SK-N-SH (cell line): ENCODE results near the gene ULK3. TPM values are rescaled to one million over a fixed set of nuclear protein-coding genes. Genes with fewer than 3 reads are reported as not detected.

ENCODE experiments used
- CTCF ChIA-PET: fragments of 300-600, 350-600 bp; formaldehyde crosslinking; extraction: SDS; loops from one replicate; lab custom pipeline; 2021; lab: Yijun Ruan, JAX
- POLR2A ChIA-PET: fragments of 350-600 bp; sonication (Branson Sonifier 250); formaldehyde crosslinking; extraction: SDS; loops from one replicate; lab custom pipeline; 2020; ENCODE audit warnings: antibody characterized with exemption, inconsistent platforms; lab: Yijun Ruan, JAX
- DNase-seq: peaks from one replicate; pipeline ENCODE4 v3.0.0; 2012
- H2AFZ ChIP-seq: fragments of 200-600 bp; sonication (generic); 2 replicates; pipeline ENCODE4 v1.8.1; 2016; ENCODE audit warnings: antibody characterized with exemption, mild to moderate bottlenecking, low read depth
- H3F3A ChIP-seq: fragments of 200-600 bp; sonication (generic); replicated peaks from 2 replicates; pipeline ENCODE3; 2016; ENCODE audit warnings: antibody characterized with exemption, mild to moderate bottlenecking; ENCODE audit not compliant: insufficient read depth
- H3K27ac ChIP-seq, 2 experiments: fragments of 200-500 bp in 1 of 2; fragments of 200-600 bp in 1 of 2; sonication (Bioruptor generic) in 1 of 2; sonication (generic), shearing (Covaris generic) in 1 of 2; 2 replicates each; pipeline versions ENCODE4 v1.5.1 to v1.6.1; 2014 to 2016; ENCODE audit warnings: low read depth in 2 of 2, inconsistent platforms in 1 of 2, low read length in 1 of 2, mild to moderate bottlenecking in 1 of 2, mixed read lengths in 1 of 2
- H3K27me3 ChIP-seq: fragments of 200-600 bp; sonication (generic), shearing (Covaris generic); 2 replicates; pipeline ENCODE4 v1.6.1; 2016; ENCODE audit warnings: mixed run types; ENCODE audit not compliant: insufficient read depth
- H3K36me3 ChIP-seq, 2 experiments: fragments of 200-500 bp in 1 of 2; fragments of 200-600 bp in 1 of 2; sonication (Bioruptor generic) in 1 of 2; sonication (generic) in 1 of 2; replicated peaks in 1 of 2; 2 replicates each; pipeline versions ENCODE3 to v1.5.1; 2014 to 2016; ENCODE audit warnings: low read length in 1 of 2, mild to moderate bottlenecking in 1 of 2; ENCODE audit not compliant: insufficient read depth in 2 of 2, control insufficient read depth in 1 of 2
- H3K4me1 ChIP-seq, 2 experiments: fragments of 200-500 bp in 1 of 2; fragments of 200-600 bp in 1 of 2; sonication (Bioruptor generic) in 1 of 2; sonication (generic), shearing (Covaris generic) in 1 of 2; 2 replicates each; pipeline versions ENCODE4 v1.5.1 to v1.6.1; 2014 to 2016; ENCODE audit warnings: low read depth in 1 of 2, low read length in 1 of 2, mixed run types in 1 of 2; ENCODE audit not compliant: insufficient read depth in 2 of 2, control insufficient read depth in 1 of 2
- H3K4me2 ChIP-seq: fragments of 200-600 bp; sonication (generic), shearing (Covaris generic); 2 replicates; pipeline ENCODE4 v1.6.1; 2017; ENCODE audit warnings: mixed run types
- H3K4me3 ChIP-seq, 2 experiments: fragments of 200-500 bp in 1 of 2; fragments of 200-600 bp in 1 of 2; sonication (Bioruptor generic) in 1 of 2; sonication (generic), shearing (Covaris generic) in 1 of 2; 2 replicates each; pipeline versions ENCODE4 v1.5.1 to v1.8.1; 2014 to 2016; ENCODE audit warnings: low read depth in 2 of 2, inconsistent platforms in 1 of 2, low read length in 1 of 2, mild to moderate bottlenecking in 1 of 2, mixed read lengths in 1 of 2, moderate library complexity in 1 of 2
- H3K79me2 ChIP-seq: fragments of 200-600 bp; sonication (generic); 2 replicates; pipeline ENCODE4 v1.8.1; 2017; ENCODE audit warnings: mild to moderate bottlenecking; ENCODE audit not compliant: insufficient read depth
- H3K9ac ChIP-seq: fragments of 200-600 bp; sonication (generic); 2 replicates; pipeline ENCODE4 v1.6.1; 2017; ENCODE audit warnings: mixed run types
- H3K9me2 ChIP-seq: fragments of 200-600 bp; sonication (generic); 2 replicates; pipeline ENCODE4 v1.6.1; 2017; ENCODE audit warnings: mixed run types
- H3K9me3 ChIP-seq: fragments of 200-600 bp; sonication (generic); 2 replicates; pipeline ENCODE4 v1.6.1; 2017; ENCODE audit warnings: mixed run types, mild to moderate bottlenecking, moderate library complexity
- H4K20me1 ChIP-seq: fragments of 200-600 bp; sonication (generic); 2 replicates; pipeline ENCODE4 v1.6.1; 2017; ENCODE audit warnings: mild to moderate bottlenecking, mixed run types; ENCODE audit not compliant: insufficient read depth
- ELF1 ChIP-seq: IDR thresholded peaks from 2 replicates; pipeline ENCODE4 v1.4.0; 2012
- EP300 ChIP-seq, 2 experiments: IDR thresholded peaks; 2 replicates each; pipeline versions ENCODE4 v1.4.0 to v1.6.1; 2012; ENCODE audit warnings: borderline replicate concordance in 1 of 2, low read depth in 1 of 2, low read length in 1 of 2
- EZH2phosphoT487 ChIP-seq: fragments of 200-600 bp; sonication (generic); IDR thresholded peaks from 2 replicates; pipeline ENCODE4 v1.6.1; 2017; ENCODE audit warnings: low read depth, mixed run types, mild to moderate bottlenecking, antibody characterized with exemption, moderate library complexity, borderline replicate concordance
- FOSL2 ChIP-seq: IDR thresholded peaks from 2 replicates; pipeline ENCODE4 v1.4.0; 2012; ENCODE audit warnings: low read depth, mild to moderate bottlenecking, moderate library complexity, borderline replicate concordance
- FOXM1 ChIP-seq: IDR thresholded peaks from 2 replicates; pipeline ENCODE4 v1.4.0; 2012; ENCODE audit warnings: low read depth, mild to moderate bottlenecking
- GATA2 ChIP-seq: sonication (generic); formaldehyde crosslinking; IDR thresholded peaks from 2 replicates; pipeline ENCODE4 v1.5.0; 2020; ENCODE audit warnings: mild to moderate bottlenecking, missing genetic modification reagents
- JUND ChIP-seq: IDR thresholded peaks from 2 replicates; pipeline ENCODE4 v1.4.0; 2012
- MEF2A ChIP-seq: IDR thresholded peaks from 2 replicates; pipeline ENCODE4 v1.4.0; 2012; ENCODE audit warnings: low read depth, borderline replicate concordance
- MXI1 ChIP-seq: IDR thresholded peaks from 2 replicates; pipeline ENCODE4 v1.6.1; 2012; ENCODE audit warnings: mild to moderate bottlenecking, low read depth, low read length, improper control_type of control experiment
- NFIC ChIP-seq: IDR thresholded peaks from 2 replicates; pipeline ENCODE4 v1.4.0; 2012; ENCODE audit warnings: borderline replicate concordance
- RXRA ChIP-seq: IDR thresholded peaks from 2 replicates; pipeline ENCODE4 v1.4.0; 2012; ENCODE audit warnings: low read depth, mild to moderate bottlenecking, borderline replicate concordance
- SMC3 ChIP-seq: IDR thresholded peaks from 2 replicates; pipeline ENCODE4 v1.6.1; 2012; ENCODE audit warnings: low read depth, low read length, improper control_type of control experiment
- TEAD4 ChIP-seq: IDR thresholded peaks from 2 replicates; pipeline ENCODE4 v1.4.0; 2012; ENCODE audit warnings: mild to moderate bottlenecking, borderline replicate concordance; ENCODE audit not compliant: insufficient read depth
- YY1 ChIP-seq: IDR thresholded peaks from 2 replicates; pipeline ENCODE4 v1.4.0; 2012; ENCODE audit warnings: low read depth, mild to moderate bottlenecking
- WGBS: methylation state at CpG from one replicate; pipeline ENCODE4 v1.1.6; 2017; ENCODE audit warnings: low lambda C conversion rate; 5-methylcytosine and 5-hydroxymethylcytosine counted together
- polyA plus RNA-seq, 3 experiments: library from polyadenylated mRNA; depleted of rRNA; stranded (reverse); fragments of >200 nt; gene quantifications; 2 replicates each; pipeline ENCODE4 v1.2.3, GENCODE V29; 2012
- TF ChIP-seq, protein P1 (sequence below): IDR thresholded peaks from 2 replicates; pipeline ENCODE4 v1.4.0; 2012; ENCODE audit warnings: low read depth, borderline replicate concordance
- TF ChIP-seq, protein P2 (sequence below): IDR thresholded peaks from 2 replicates; pipeline ENCODE4; 2012
- TF ChIP-seq, protein P3 (sequence below): IDR thresholded peaks from 2 replicates; pipeline ENCODE4 v1.4.0; 2012; ENCODE audit warnings: low read depth, borderline replicate concordance
- TF ChIP-seq, protein P4 (sequence below): IDR thresholded peaks from 2 replicates; pipeline ENCODE4 v1.4.0; 2012; ENCODE audit warnings: low read depth

ULK3 gene
- polyA plus RNA-seq, 1 of the 3 experiments (the other 2 are of a cell fraction), result 41.3 TPM

DNA sequence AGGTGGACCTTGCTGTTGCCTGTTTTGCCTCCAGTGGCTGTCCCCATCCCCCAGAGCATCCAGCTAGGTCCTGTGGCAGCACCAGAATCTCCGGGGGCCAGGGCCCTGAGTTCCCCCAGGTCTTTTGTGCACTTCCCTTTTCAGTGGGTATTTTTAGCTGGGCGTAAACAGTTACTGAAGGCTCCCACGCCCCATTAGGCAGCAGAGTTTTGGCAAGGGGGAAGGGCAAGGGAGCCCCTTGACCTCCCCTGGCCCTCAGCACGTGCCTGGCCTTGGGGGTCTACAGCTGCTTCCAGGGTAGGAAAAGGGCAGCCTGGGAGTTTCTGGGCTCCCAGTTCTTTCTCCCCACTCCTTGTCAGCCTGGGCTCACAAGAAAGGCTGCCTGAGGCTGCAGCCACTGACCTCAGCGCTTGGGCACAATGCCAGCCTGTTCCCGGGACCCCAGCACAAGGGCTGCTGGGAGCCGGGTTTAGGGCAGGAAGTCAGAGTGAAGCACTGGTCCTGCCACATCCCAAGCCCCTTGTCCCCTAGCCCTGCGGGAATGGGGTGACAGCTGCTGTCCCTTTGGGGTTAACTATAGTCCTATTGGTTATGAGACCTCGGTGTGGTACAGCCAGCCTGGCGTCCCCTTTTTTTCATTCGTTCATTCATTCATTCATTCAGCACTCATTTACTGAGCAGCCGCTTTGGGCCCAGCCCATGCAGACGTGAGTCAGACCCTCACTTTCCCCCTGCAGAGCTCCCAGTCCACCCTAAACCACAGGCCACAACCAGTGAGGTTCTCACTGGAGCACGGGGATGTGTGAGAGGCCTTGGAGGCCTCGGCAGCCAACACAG is 52.7 kb downstream of the ULK3 start:
- Histone ChIP-seq H3K9ac (peak overlapping the region; percentile 48; the same call in 1 of the 2 replicates), H3K27me3 (no peaks in the 10 kb centered on the region), H3K4me2 (peak overlapping the region; percentile 65; the same call in 1 of the 2 replicates), H3K27ac (peak overlapping the region; percentile 67 to 74), H3K9me3 (no peaks in the 10 kb centered on the region), H3K36me3 (peaks cover 0 to 5% of the 10 kb centered on the region in 2 experiments), H4K20me1 (peaks cover 94% of the 10 kb centered on the region), H2AFZ (no peak overlapping the region), H3F3A (peaks cover 14% of the 10 kb centered on the region), H3K4me1 (peaks cover 13 to 56% of the 10 kb centered on the region in 2 experiments), H3K4me3 (no peak overlapping the region; a peak in 1 of 4 replicates), H3K9me2 (no peaks in the 10 kb centered on the region), H3K79me2 (peaks cover 93% of the 10 kb centered on the region)
- CTCF ChIA-PET, result interaction anchor here (0.7 to 3.0 kb wide), 10 partner anchors 8 to 169 kb away, joined by 3 to 11 read pairs (median 7); partner anchors contain the start of gene CSK
- POLR2A ChIA-PET, result no interaction called here
- WGBS, result 40% methylated on average over 15 of the region's 15 CpGs
- TF ChIP-seq MXI1 (0 out of 2 replicates have a peak, but pooled peaks have one; percentile 12), MEF2A (no peak), NFIC (peak; percentile 73)
- TF ChIP-seq, protein P1, sequence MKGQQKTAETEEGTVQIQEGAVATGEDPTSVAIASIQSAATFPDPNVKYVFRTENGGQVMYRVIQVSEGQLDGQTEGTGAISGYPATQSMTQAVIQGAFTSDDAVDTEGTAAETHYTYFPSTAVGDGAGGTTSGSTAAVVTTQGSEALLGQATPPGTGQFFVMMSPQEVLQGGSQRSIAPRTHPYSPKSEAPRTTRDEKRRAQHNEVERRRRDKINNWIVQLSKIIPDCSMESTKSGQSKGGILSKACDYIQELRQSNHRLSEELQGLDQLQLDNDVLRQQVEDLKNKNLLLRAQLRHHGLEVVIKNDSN, result no peak
- TF ChIP-seq, protein P2, sequence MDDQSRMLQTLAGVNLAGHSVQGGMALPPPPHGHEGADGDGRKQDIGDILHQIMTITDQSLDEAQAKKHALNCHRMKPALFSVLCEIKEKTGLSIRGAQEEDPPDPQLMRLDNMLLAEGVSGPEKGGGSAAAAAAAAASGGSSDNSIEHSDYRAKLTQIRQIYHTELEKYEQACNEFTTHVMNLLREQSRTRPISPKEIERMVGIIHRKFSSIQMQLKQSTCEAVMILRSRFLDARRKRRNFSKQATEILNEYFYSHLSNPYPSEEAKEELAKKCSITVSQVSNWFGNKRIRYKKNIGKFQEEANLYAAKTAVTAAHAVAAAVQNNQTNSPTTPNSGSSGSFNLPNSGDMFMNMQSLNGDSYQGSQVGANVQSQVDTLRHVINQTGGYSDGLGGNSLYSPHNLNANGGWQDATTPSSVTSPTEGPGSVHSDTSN, result no peak
- TF ChIP-seq, protein P3, sequence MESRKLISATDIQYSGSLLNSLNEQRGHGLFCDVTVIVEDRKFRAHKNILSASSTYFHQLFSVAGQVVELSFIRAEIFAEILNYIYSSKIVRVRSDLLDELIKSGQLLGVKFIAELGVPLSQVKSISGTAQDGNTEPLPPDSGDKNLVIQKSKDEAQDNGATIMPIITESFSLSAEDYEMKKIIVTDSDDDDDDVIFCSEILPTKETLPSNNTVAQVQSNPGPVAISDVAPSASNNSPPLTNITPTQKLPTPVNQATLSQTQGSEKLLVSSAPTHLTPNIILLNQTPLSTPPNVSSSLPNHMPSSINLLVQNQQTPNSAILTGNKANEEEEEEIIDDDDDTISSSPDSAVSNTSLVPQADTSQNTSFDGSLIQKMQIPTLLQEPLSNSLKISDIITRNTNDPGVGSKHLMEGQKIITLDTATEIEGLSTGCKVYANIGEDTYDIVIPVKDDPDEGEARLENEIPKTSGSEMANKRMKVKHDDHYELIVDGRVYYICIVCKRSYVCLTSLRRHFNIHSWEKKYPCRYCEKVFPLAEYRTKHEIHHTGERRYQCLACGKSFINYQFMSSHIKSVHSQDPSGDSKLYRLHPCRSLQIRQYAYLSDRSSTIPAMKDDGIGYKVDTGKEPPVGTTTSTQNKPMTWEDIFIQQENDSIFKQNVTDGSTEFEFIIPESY, result no peak
- peak; percentile 87 for DNase-seq

DNA sequence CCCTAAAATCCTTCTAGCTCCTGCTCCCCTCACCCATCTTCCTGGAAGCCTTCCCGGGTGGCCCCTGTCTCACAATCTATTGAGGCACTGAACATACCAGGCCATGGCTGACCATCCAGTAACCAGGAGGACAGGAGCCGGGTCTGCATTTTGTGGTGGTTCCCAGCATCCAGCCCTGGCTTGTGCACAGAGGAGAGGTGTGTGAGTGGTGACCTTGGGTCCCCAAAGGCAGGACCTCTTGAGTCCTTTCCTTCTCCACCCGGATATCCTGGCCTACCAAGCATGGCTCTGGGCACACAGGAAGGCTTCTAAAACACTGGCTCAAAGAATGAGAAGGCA is 53.2 kb downstream of the ULK3 start:
- POLR2A ChIA-PET, result no interaction called here
- no peaks in the 10 kb centered on the region for H3K27me3 ChIP-seq
- TF ChIP-seq YY1 (no peak), GATA2 (no peak), JUND (no peak), EP300 (IDR thresholded peaks at IDR 0.05; ENCODE audit: borderline replicate concordance in 1 of 2, low read depth in 1 of 2, low read length in 1 of 2) (no peak), NFIC (no peak), EZH2phosphoT487 (no peak), TEAD4 (no peak), FOSL2 (no peak), RXRA (no peak), SMC3 (no peak), FOXM1 (no peak), ELF1 (no peak)
- TF ChIP-seq, protein P4, sequence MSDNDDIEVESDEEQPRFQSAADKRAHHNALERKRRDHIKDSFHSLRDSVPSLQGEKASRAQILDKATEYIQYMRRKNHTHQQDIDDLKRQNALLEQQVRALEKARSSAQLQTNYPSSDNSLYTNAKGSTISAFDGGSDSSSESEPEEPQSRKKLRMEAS, result no peak
- TF ChIP-seq, protein P3, result no peak
- H4K20me1 ChIP-seq, result peaks cover 96% of the 10 kb centered on the region
- H3K9me3 ChIP-seq, result no peaks in the 10 kb centered on the region
- H3K27ac ChIP-seq, result peak overlapping the region; percentile 67 to 74
- no peak overlapping the region for H2AFZ ChIP-seq
- CTCF ChIA-PET, result interaction anchor here (0.7 to 3.0 kb wide), 8 partner anchors 8 to 161 kb away, joined by 3 to 11 read pairs (median 8); partner anchors contain the start of gene CSK
- H3K4me1 ChIP-seq, result peaks cover 13 to 60% of the 10 kb centered on the region in 2 experiments
- H3K9me2 ChIP-seq, result no peaks in the 10 kb centered on the region
- DNase-seq, result no peak
- 66% methylated on average over 2 of the region's 3 CpGs for WGBS
- peak overlapping the region; percentile 65; the same call in 1 of the 2 replicates for H3K4me2 ChIP-seq
- H3K36me3 ChIP-seq, result peaks cover 0 to 8% of the 10 kb centered on the region in 2 experiments
- peak overlapping the region; percentile 48; the same call in 1 of the 2 replicates for H3K9ac ChIP-seq
- peaks cover 14% of the 10 kb centered on the region for H3F3A ChIP-seq
- no peak overlapping the region; a peak in 1 of 4 replicates for H3K4me3 ChIP-seq
- peaks cover 95% of the 10 kb centered on the region for H3K79me2 ChIP-seq
